Muscle of leg (tissue), 11 donors: Measurements from ENCODE around the gene ABCA13. TPM values are rescaled to one million over a fixed set of nuclear protein-coding genes. Genes with fewer than 3 reads are reported as not detected.
A peak's percentile ranks its signal among the peaks of the same experiment; 100 is the strongest.

Experiments used
- DNase-seq: peaks from one replicate; pipeline ENCODE4 v3.0.0; 2013
- H3K27ac ChIP-seq: one replicate; pipeline ENCODE4 v1.5.1; 2013; ENCODE audit warnings: mild to moderate bottlenecking, low read length, control low read depth
- H3K27me3 ChIP-seq: one replicate; pipeline ENCODE4 v1.6.1; 2013; ENCODE audit warnings: low read length; ENCODE audit not compliant: control insufficient read depth, insufficient read depth
- H3K36me3 ChIP-seq: one replicate; pipeline ENCODE4 v1.6.1; 2013; ENCODE audit warnings: low read length; ENCODE audit not compliant: control insufficient read depth, insufficient read depth
- H3K4me1 ChIP-seq: one replicate; pipeline ENCODE4 v1.6.1; 2013; ENCODE audit warnings: low read length; ENCODE audit not compliant: control insufficient read depth, insufficient read depth
- H3K4me3 ChIP-seq: one replicate; pipeline ENCODE4 v1.5.1; 2013; ENCODE audit warnings: low read length, control low read depth
- H3K9me3 ChIP-seq: replicated peaks from 2 replicates; pipeline ENCODE4 v1.6.1; 2013; ENCODE audit warnings: low read depth, low read length; ENCODE audit not compliant: control insufficient read depth
- WGBS: methylation state at CpG from one replicate; pipeline ENCODE4 v1.1.5; 2013; ENCODE audit warnings: missing lambda C conversion rate; ENCODE audit not compliant: insufficient coverage; 5-methylcytosine and 5-hydroxymethylcytosine counted together
- polyA plus RNA-seq, 8 donors: library from polyadenylated mRNA; unstranded; fragments of 120-200 nt; gene quantifications; one replicate each; pipeline versions ENCODE4 v1.2.1 to v1.2.3, GENCODE V29; 2013; ENCODE audit warnings: inconsistent platforms in 1 of 8, low replicate concordance in 1 of 8; ENCODE audit not compliant: insufficient read length in 8 of 8, insufficient read depth in 1 of 8
- total RNA-seq: library from RNA; stranded (reverse); fragments of 120-200 nt; gene quantifications from one replicate; pipeline ENCODE4 v1.2.4, GENCODE V29; 2013

Gene ABCA13
- total and polyA plus RNA-seq, 9 donors = 0.04 to 0.13 (median 0.08) TPM

GRCh38 chr7:48307041-48307714, 135.9 kb downstream of the ABCA13 start:
- Histone ChIP-seq H3K36me3 (no peaks in the 10 kb centered on the region), H3K27me3 (no peaks in the 10 kb centered on the region), H3K27ac (no peak overlapping the region), H3K4me3 (no peak overlapping the region), H3K9me3 (no peaks in the 10 kb centered on the region), H3K4me1 (no peaks in the 10 kb centered on the region)
- DNase-seq = no peak
- no CpG with 5 or more reads among the region's 4 CpGs for WGBS

- Histone ChIP-seq H3K36me3 (no peaks in the 10 kb centered on the region), H3K4me3 (no peak overlapping the region), H3K4me1 (no peaks in the 10 kb centered on the region), H3K27me3 (no peaks in the 10 kb centered on the region), H3K9me3 (no peaks in the 10 kb centered on the region), H3K27ac (no peak overlapping the region)
- no peak for DNase-seq
- whole genome bisulfite sequencing = 69% methylated on average over 10 of the region's 12 CpGs
Observed at GRCh38 chr7:48309720-48310119, 138.5 kb downstream of the ABCA13 start.

GRCh38 chr7:48311464-48312100, 140.3 kb downstream of the ABCA13 start:
- Histone ChIP-seq H3K4me1 (no peaks in the 10 kb centered on the region), H3K4me3 (no peak overlapping the region), H3K27ac (no peak overlapping the region), H3K36me3 (no peaks in the 10 kb centered on the region), H3K27me3 (no peaks in the 10 kb centered on the region), H3K9me3 (no peaks in the 10 kb centered on the region)
- 88% methylated on average over 3 of the region's 6 CpGs for WGBS
- no peak for DNase-seq

- Histone ChIP-seq H3K4me1 (no peaks in the 10 kb centered on the region), H3K4me3 (no peak overlapping the region), H3K9me3 (no peaks in the 10 kb centered on the region), H3K27me3 (no peaks in the 10 kb centered on the region), H3K27ac (no peak overlapping the region), H3K36me3 (no peaks in the 10 kb centered on the region)
- DNase-seq = no peak
- WGBS = no CpG with 5 or more reads among the region's 1 CpG
Observed at GRCh38 chr7:48312151-48312550, 140.9 kb downstream of the ABCA13 start.

GRCh38 chr7:48316768-48317167, 145.5 kb downstream of the ABCA13 start:
- WGBS = no CpG with 5 or more reads among the region's 3 CpGs
- Histone ChIP-seq H3K27ac (no peak overlapping the region), H3K4me1 (no peaks in the 10 kb centered on the region)

GRCh38 chr7:48317360-48317759, 146.1 kb downstream of the ABCA13 start:
- no peaks in the 10 kb centered on the region for H3K27me3 ChIP-seq
- no peaks in the 10 kb centered on the region for H3K4me1 ChIP-seq
- no peak overlapping the region for H3K4me3 ChIP-seq
- no peak for DNase-seq
- no CpG with 5 or more reads among the region's 3 CpGs for WGBS
- H3K36me3 ChIP-seq = no peaks in the 10 kb centered on the region
- no peaks in the 10 kb centered on the region for H3K9me3 ChIP-seq
- H3K27ac ChIP-seq = no peak overlapping the region

More at GRCh38 chr7:48316768-48317167, 145.5 kb downstream of the ABCA13 start:
- Histone ChIP-seq H3K4me3 (no peak overlapping the region), H3K36me3 (no peaks in the 10 kb centered on the region), H3K27me3 (no peaks in the 10 kb centered on the region), H3K9me3 (no peaks in the 10 kb centered on the region)
- no peak for DNase-seq

GRCh38 chr7:48321319-48322010, 150.2 kb downstream of the ABCA13 start:
- Histone ChIP-seq H3K27ac (no peak overlapping the region), H3K4me3 (no peak overlapping the region), H3K27me3 (no peaks in the 10 kb centered on the region), H3K36me3 (no peaks in the 10 kb centered on the region), H3K9me3 (peaks cover 5% of the 10 kb centered on the region), H3K4me1 (no peaks in the 10 kb centered on the region)
- DNase-seq = no peak
- 79% methylated on average over 8 of the region's 8 CpGs for WGBS

- DNase-seq = peak; percentile 22
- no peaks in the 10 kb centered on the region for H3K9me3 ChIP-seq
- WGBS = no CpG with 5 or more reads among the region's 5 CpGs
- H3K27ac ChIP-seq = no peak overlapping the region
- H3K4me1 ChIP-seq = no peaks in the 10 kb centered on the region
- no peaks in the 10 kb centered on the region for H3K27me3 ChIP-seq
- H3K4me3 ChIP-seq = no peak overlapping the region
- H3K36me3 ChIP-seq = no peaks in the 10 kb centered on the region
Observed at GRCh38 chr7:48337012-48337621, 165.9 kb downstream of the ABCA13 start.

- H3K27ac ChIP-seq = no peak overlapping the region
- DNase-seq = no peak
- no peak overlapping the region for H3K4me3 ChIP-seq
- H3K36me3 ChIP-seq = no peaks in the 10 kb centered on the region
- H3K27me3 ChIP-seq = no peaks in the 10 kb centered on the region
- no CpG with 5 or more reads among the region's 3 CpGs for WGBS
- H3K4me1 ChIP-seq = no peaks in the 10 kb centered on the region
- no peaks in the 10 kb centered on the region for H3K9me3 ChIP-seq
Observed at GRCh38 chr7:48337781-48338180, 166.5 kb downstream of the ABCA13 start.

GRCh38 chr7:48347230-48347825, 176.1 kb downstream of the ABCA13 start:
- Histone ChIP-seq H3K4me3 (no peak overlapping the region), H3K9me3 (no peaks in the 10 kb centered on the region), H3K27ac (no peak overlapping the region), H3K27me3 (no peaks in the 10 kb centered on the region), H3K4me1 (no peaks in the 10 kb centered on the region), H3K36me3 (no peaks in the 10 kb centered on the region)
- 78% methylated on average over 1 of the region's 5 CpGs for WGBS
- no peak for DNase-seq
